Neural progenitor cell (in vitro differentiated cells): ENCODE data around the gene ARPP19. TPM values are rescaled to one million over a fixed set of nuclear protein-coding genes. Genes with fewer than 3 reads are reported as not detected.
"Not testable (repeated sequence)": the region's sequence is repeated elsewhere in the genome, so short reads cannot be mapped to it uniquely, and the experiment has no call there.

Experiments used
- DNase-seq: peaks from one replicate; pipeline ENCODE4 v3.0.0-alpha.2; 2016; ENCODE audit warnings: low spot score
- H2AFZ ChIP-seq: fragments of 200-600 bp; sonication (generic); replicated peaks from 2 replicates; pipeline ENCODE4 v1.6.1; 2016; ENCODE audit warnings: antibody characterized with exemption
- H3F3A ChIP-seq: fragments of 200-600 bp; sonication (generic); 2 replicates; pipeline ENCODE4 v1.6.1; 2016; ENCODE audit warnings: antibody characterized with exemption, low read depth
- H3K27ac ChIP-seq: fragments of 200-600 bp; sonication (generic); 2 replicates; pipeline ENCODE4 v1.5.1; 2016; ENCODE audit warnings: mild to moderate bottlenecking
- H3K27me3 ChIP-seq: fragments of 200-600 bp; sonication (generic); 2 replicates; pipeline ENCODE4 v1.6.1; 2016; ENCODE audit warnings: mild to moderate bottlenecking, moderate library complexity
- H3K36me3 ChIP-seq: fragments of 200-600 bp; sonication (generic); 2 replicates; pipeline ENCODE4 v1.5.1; 2016
- H3K4me1 ChIP-seq: fragments of 200-600 bp; sonication (generic); 2 replicates; pipeline ENCODE4 v1.6.1; 2016; ENCODE audit warnings: mixed run types
- H3K4me2 ChIP-seq: fragments of 200-600 bp; sonication (generic); 2 replicates; pipeline ENCODE4 v1.6.1; 2016
- H3K4me3 ChIP-seq: fragments of 200-600 bp; sonication (generic); 2 replicates; pipeline ENCODE4 v1.5.1; 2016
- H3K79me2 ChIP-seq: fragments of 200-600 bp; sonication (generic); 2 replicates; pipeline ENCODE4 v1.6.1; 2016; ENCODE audit warnings: low read depth
- H3K9ac ChIP-seq: fragments of 200-600 bp; sonication (generic); 2 replicates; pipeline ENCODE4 v1.6.1; 2016
- H3K9me3 ChIP-seq: fragments of 200-600 bp; sonication (generic); 2 replicates; pipeline ENCODE4 v1.5.1; 2016; ENCODE audit warnings: low read depth
- H4K20me1 ChIP-seq: fragments of 200-600 bp; sonication (generic); 2 replicates; pipeline ENCODE4 v1.6.1; 2016; ENCODE audit warnings: low read depth
- H3K27ac Mint-ChIP-seq: 3 replicates; pipeline ENCODE4 v1.8.0; 2021; ENCODE audit warnings: mixed read lengths
- H3K27me3 Mint-ChIP-seq: 2 replicates; pipeline ENCODE4 v1.8.0; 2022; ENCODE audit warnings: low read depth, mild to moderate bottlenecking, inconsistent platforms, moderate library complexity, mixed read lengths; ENCODE audit not compliant: insufficient read depth
- H3K36me3 Mint-ChIP-seq: 3 replicates; pipeline ENCODE4 v1.8.0; 2021; ENCODE audit warnings: mixed read lengths
- H3K4me1 Mint-ChIP-seq: 3 replicates; pipeline ENCODE4 v1.8.0; 2021; ENCODE audit warnings: mixed read lengths
- H3K4me3 Mint-ChIP-seq: 3 replicates; pipeline ENCODE4 v1.8.0; 2021; ENCODE audit warnings: mild to moderate bottlenecking, moderate library complexity, mixed read lengths
- H3K9me3 Mint-ChIP-seq: 3 replicates; pipeline ENCODE4 v1.8.0; 2020; ENCODE audit warnings: mixed read lengths
- EZH2 ChIP-seq: fragments of 200-600 bp; sonication (generic); IDR thresholded peaks from 2 replicates; pipeline ENCODE4 v1.6.1; 2017; ENCODE audit warnings: antibody characterized with exemption, mild to moderate bottlenecking, moderate library complexity
- EZH2phosphoT487 ChIP-seq: fragments of 200-600 bp; sonication (generic); IDR thresholded peaks from 2 replicates; pipeline ENCODE4 v1.6.1; 2017; ENCODE audit warnings: antibody characterized with exemption
- total RNA-seq: library from RNA; depleted of rRNA; stranded (reverse); fragments of >200 nt; gene quantifications from 2 replicates; pipeline ENCODE4 v1.2.3, GENCODE V29; 2015; ENCODE audit warnings: low replicate concordance
- TF ChIP-seq, protein P1 (sequence below): fragments of 200-600 bp; sonication (generic); IDR thresholded peaks from 2 replicates; pipeline ENCODE4 v1.5.1; 2017; ENCODE audit warnings: antibody characterized with exemption, mild to moderate bottlenecking

Gene ARPP19
- total RNA-seq, 1 donor from 2014 or later = 276 TPM

DNA sequence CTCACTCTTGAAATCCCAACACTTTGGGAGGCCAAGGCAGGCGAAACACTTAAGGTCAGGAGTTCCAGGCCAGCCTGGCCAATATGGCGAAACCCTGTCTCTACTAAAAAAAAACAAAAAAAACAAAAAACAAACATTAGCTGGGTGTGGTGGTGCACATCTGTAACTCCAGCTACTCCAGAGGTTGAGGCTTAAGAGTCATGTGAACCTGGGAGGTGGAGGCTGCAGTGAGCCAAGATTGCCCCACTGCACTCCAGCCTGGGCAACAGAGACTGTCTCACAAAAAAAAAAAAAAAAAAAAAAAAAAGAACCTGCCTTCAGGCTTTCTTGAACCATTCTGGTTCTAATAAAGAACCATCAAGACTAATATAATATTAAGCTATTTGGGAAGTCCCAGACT, 16.5 kb downstream of the ARPP19 start:
- Mint-ChIP-seq H3K27me3 (no peaks in the 10 kb centered on the region), H3K27ac (no peak overlapping the region), H3K4me1 (no peaks in the 10 kb centered on the region), H3K36me3 (peaks cover 27% of the 10 kb centered on the region), H3K9me3 (no peaks in the 10 kb centered on the region), H3K4me3 (no peak overlapping the region)
- Histone ChIP-seq H3K79me2 (peaks cover 53% of the 10 kb centered on the region), H3K9me3 (no peaks in the 10 kb centered on the region), H4K20me1 (peaks cover 65% of the 10 kb centered on the region), H3K36me3 (peaks cover 47% of the 10 kb centered on the region), H3K4me3 (no peak overlapping the region), H3K4me2 (no peak overlapping the region), H2AFZ (no peak overlapping the region), H3K27ac (no peak overlapping the region), H3F3A (peaks cover 9% of the 10 kb centered on the region), H3K9ac (no peak overlapping the region), H3K27me3 (no peaks in the 10 kb centered on the region), H3K4me1 (no peaks in the 10 kb centered on the region)
- no peak for DNase-seq
- TF ChIP-seq EZH2phosphoT487 = no peak
- TF ChIP-seq, protein P1, sequence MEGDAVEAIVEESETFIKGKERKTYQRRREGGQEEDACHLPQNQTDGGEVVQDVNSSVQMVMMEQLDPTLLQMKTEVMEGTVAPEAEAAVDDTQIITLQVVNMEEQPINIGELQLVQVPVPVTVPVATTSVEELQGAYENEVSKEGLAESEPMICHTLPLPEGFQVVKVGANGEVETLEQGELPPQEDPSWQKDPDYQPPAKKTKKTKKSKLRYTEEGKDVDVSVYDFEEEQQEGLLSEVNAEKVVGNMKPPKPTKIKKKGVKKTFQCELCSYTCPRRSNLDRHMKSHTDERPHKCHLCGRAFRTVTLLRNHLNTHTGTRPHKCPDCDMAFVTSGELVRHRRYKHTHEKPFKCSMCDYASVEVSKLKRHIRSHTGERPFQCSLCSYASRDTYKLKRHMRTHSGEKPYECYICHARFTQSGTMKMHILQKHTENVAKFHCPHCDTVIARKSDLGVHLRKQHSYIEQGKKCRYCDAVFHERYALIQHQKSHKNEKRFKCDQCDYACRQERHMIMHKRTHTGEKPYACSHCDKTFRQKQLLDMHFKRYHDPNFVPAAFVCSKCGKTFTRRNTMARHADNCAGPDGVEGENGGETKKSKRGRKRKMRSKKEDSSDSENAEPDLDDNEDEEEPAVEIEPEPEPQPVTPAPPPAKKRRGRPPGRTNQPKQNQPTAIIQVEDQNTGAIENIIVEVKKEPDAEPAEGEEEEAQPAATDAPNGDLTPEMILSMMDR = no peak
- TF ChIP-seq EZH2 = no peak

DNA sequence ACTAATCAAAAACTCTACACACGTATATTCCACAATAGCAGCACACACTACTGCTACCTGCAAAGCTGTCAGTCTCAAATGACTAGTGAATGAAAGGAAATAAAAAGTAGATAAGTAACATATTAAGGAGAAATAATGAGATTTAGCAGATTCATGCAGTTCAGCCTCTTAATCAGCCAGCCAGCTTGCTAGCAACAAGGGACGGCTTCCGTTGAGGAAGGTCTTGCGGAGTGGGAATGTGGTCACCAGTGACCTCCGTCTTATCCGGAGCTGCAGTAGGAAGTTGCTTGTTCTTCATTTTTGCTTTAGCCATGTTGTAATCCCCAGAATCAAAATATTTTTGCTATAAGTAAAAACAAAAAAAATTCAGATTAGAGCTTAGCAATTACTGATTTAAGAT, 17.1 kb downstream of the ARPP19 start:
- TF ChIP-seq EZH2 (no peak), EZH2phosphoT487 (no peak)
- TF ChIP-seq, protein P1 = no peak
- H3K36me3 ChIP-seq = peaks cover 50% of the 10 kb centered on the region

DNA sequence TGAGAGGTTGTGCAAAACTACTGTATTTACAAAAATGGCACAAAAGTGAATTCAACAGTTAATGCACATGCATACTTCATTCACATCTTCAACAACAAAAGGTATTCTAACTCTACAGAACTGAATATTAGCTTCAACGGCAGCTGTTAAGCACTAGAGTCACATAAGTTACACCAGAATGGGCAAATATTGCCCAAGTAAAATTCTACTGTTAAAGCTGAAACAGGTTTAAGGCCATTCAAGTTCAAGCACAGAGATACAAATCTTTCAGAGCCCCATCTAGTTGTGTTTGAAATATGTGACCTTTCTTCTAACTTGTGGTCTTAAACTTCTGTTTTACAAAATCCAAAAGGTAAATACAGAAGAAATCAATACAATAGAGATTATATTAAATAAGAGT, 17.6 kb downstream of the ARPP19 start:
- not testable (repeated sequence) for H2AFZ ChIP-seq, H3K4me3 Mint-ChIP-seq, H3K27ac Mint-ChIP-seq, H3K4me3 ChIP-seq, H3K27ac ChIP-seq, H3K4me1 Mint-ChIP-seq, H3K9me3 ChIP-seq, H3K9me3 Mint-ChIP-seq, H3K9ac ChIP-seq, DNase-seq, H3K4me1 ChIP-seq, H3K27me3 Mint-ChIP-seq, H3K4me2 ChIP-seq, H3K27me3 ChIP-seq
- Histone ChIP-seq H3K79me2 (peaks cover 42% of the 10 kb centered on the region), H3K36me3 (peaks cover 47% of the 10 kb centered on the region), H3F3A (peaks cover 12% of the 10 kb centered on the region), H4K20me1 (peaks cover 54% of the 10 kb centered on the region)
- H3K36me3 Mint-ChIP-seq = peaks cover 35% of the 10 kb centered on the region

More for the DNA sequence above, 17.1 kb downstream of the ARPP19 start:
- peaks cover 12% of the 10 kb centered on the region for H3F3A ChIP-seq
- DNase-seq = no peak
- H3K9me3 ChIP-seq = no peaks in the 10 kb centered on the region
- no peak overlapping the region for H3K4me3 ChIP-seq
- peaks cover 30% of the 10 kb centered on the region for H3K36me3 Mint-ChIP-seq
- H3K27ac Mint-ChIP-seq = no peak overlapping the region
- H2AFZ ChIP-seq = no peak overlapping the region
- H3K27me3 ChIP-seq = no peaks in the 10 kb centered on the region
- no peaks in the 10 kb centered on the region for H3K4me1 Mint-ChIP-seq
- H3K27me3 Mint-ChIP-seq = no peaks in the 10 kb centered on the region
- H3K9ac ChIP-seq = no peak overlapping the region
- H3K9me3 Mint-ChIP-seq = no peaks in the 10 kb centered on the region
- H3K4me1 ChIP-seq = no peaks in the 10 kb centered on the region
- H3K4me3 Mint-ChIP-seq = no peak overlapping the region
- no peak overlapping the region for H3K4me2 ChIP-seq
- H3K27ac ChIP-seq = no peak overlapping the region
- peaks cover 60% of the 10 kb centered on the region for H4K20me1 ChIP-seq
- peaks cover 48% of the 10 kb centered on the region for H3K79me2 ChIP-seq

DNA sequence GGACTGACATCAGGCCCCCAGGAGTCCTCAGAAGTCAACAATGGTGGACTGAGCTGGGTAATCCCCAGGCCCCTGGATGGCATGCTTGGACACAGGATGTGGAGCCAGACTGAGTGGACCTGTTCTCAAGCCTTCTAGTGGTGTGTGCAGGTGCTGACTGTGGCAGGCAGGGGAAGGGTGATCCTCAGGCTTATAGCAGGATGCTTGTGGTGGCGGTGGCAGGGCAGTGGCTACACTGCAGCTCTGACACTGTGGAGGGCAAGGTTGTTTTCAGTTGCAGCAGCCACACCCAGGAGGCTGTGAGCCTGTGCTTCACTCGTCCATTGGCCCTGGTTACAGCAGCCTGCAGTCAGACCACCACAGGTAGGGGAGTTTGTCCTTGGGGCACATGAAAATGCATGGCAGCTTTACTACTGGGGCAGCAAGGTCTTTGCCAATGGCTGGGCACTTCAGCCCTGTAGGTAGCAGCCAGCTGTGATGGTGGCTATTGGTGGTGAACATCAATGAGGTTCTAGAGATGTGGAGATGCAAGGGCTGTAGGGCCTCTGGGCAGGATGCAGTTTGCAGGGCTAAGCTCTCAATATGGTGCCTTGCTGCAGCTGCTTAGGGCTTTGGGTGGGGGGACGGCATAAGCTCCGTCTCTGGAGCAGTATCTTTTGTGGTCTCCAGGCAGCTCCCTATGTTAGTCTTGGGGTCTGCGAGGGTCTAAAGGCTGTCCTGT, 22.6 kb downstream of the ARPP19 start:
- H3F3A ChIP-seq = peaks cover 8% of the 10 kb centered on the region
- DNase-seq = no peak
- no peaks in the 10 kb centered on the region for H3K27me3 ChIP-seq
- H3K36me3 ChIP-seq = peaks cover 23% of the 10 kb centered on the region
- no peaks in the 10 kb centered on the region for H3K79me2 ChIP-seq
- H3K27ac Mint-ChIP-seq = no peak overlapping the region
- H3K9ac ChIP-seq = no peak overlapping the region
- H3K4me3 ChIP-seq = no peak overlapping the region
- no peaks in the 10 kb centered on the region for H3K9me3 ChIP-seq
- TF ChIP-seq, protein P1 = no peak
- TF ChIP-seq EZH2 (no peak), EZH2phosphoT487 (no peak)
- peaks cover 6% of the 10 kb centered on the region for H3K27me3 Mint-ChIP-seq
- H3K4me2 ChIP-seq = no peak overlapping the region
- H4K20me1 ChIP-seq = peaks cover 8% of the 10 kb centered on the region
- H3K4me1 Mint-ChIP-seq = no peaks in the 10 kb centered on the region
- H3K4me1 ChIP-seq = no peaks in the 10 kb centered on the region
- peaks cover 10% of the 10 kb centered on the region for H3K9me3 Mint-ChIP-seq
- no peak overlapping the region for H3K27ac ChIP-seq
- no peak overlapping the region for H3K4me3 Mint-ChIP-seq
- H2AFZ ChIP-seq = no peak overlapping the region
- H3K36me3 Mint-ChIP-seq = peaks cover 40% of the 10 kb centered on the region
